Transverse colon (tissue), 4 donors: ENCODE measurements around the gene NTRK3. TPM values are rescaled to one million over a fixed set of nuclear protein-coding genes. Genes with fewer than 3 reads are reported as not detected.

ENCODE experiments used
- DNase-seq: peaks from one replicate; pipeline ENCODE4 v3.0.0-alpha.2; 2019
- H3K27ac ChIP-seq, 4 donors: fragments of 200-600 bp; sonication (generic); 2 replicates each; pipeline ENCODE4 v1.5.1; 2016 to 2018; ENCODE audit warnings: inconsistent platforms in 4 of 4
- H3K27me3 ChIP-seq: fragments of 200-600 bp; sonication (generic); 2 replicates; pipeline ENCODE4 v1.5.1; 2017; ENCODE audit warnings: inconsistent platforms
- H3K36me3 ChIP-seq, 4 donors: fragments of 200-600 bp; sonication (generic); 2 replicates each; pipeline ENCODE4 v1.5.1; 2017 to 2019; ENCODE audit warnings: inconsistent platforms in 4 of 4
- H3K4me1 ChIP-seq, 4 donors: fragments of 200-600 bp; sonication (generic); 2 replicates each; pipeline ENCODE4 v1.5.1; 2017 to 2020; ENCODE audit warnings: inconsistent platforms in 4 of 4
- H3K4me3 ChIP-seq, 4 donors: fragments of 200-600 bp; sonication (generic); 1 replicate in 1 of 4; 2 replicates in 3 of 4; pipeline versions ENCODE4 v1.5.1 to v1.6.1; 2017 to 2019; ENCODE audit warnings: inconsistent platforms in 4 of 4
- H3K9me3 ChIP-seq, 2 donors: fragments of 200-600 bp; sonication (generic); 2 replicates each; pipeline ENCODE4 v1.5.1; 2017 to 2019; ENCODE audit warnings: inconsistent platforms in 2 of 2
- CTCF ChIP-seq, 5 experiments: fragments of 200-600 bp in 3 of 5; fragments of 450-650 bp in 2 of 5; sonication (generic) in 3 of 5; IDR thresholded peaks; 1 replicate in 2 of 5; 2 replicates in 3 of 5; pipeline ENCODE4 v1.5.1; 2016 to 2017; ENCODE audit warnings: antibody characterized with exemption in 5 of 5, inconsistent platforms in 3 of 5, mild to moderate bottlenecking in 2 of 5, moderate library complexity in 1 of 5
- EP300 ChIP-seq: sonication (generic); formaldehyde crosslinking; IDR thresholded peaks from one replicate; pipeline ENCODE4 v1.6.1; 2017; ENCODE audit warnings: antibody characterized with exemption, low read depth
- POLR2A ChIP-seq: fragments of 450-650 bp; IDR thresholded peaks from one replicate; pipeline ENCODE4 v1.6.1; 2016; ENCODE audit warnings: antibody characterized with exemption, mild to moderate bottlenecking, moderate library complexity
- POLR2AphosphoS5 ChIP-seq, 3 donors: sonication (generic); formaldehyde crosslinking; IDR thresholded peaks; one replicate each; pipeline ENCODE4 v1.6.1; 2016; ENCODE audit warnings: antibody characterized with exemption in 3 of 3
- WGBS, 2 donors: methylation state at CpG; one replicate each; pipeline ENCODE4 v1.1.5; 2018; ENCODE audit warnings: low coverage in 1 of 2; 5-methylcytosine and 5-hydroxymethylcytosine counted together
- in situ Hi-C, 4 donors: fragments of 200-750 bp; cut with MboI; loops; one replicate each; pipeline versions ENCODE4 v1.15.0 to v1.15.1; 2017; ENCODE audit warnings: low sequenced_read_pairs in 3 of 4, low pct_ligation_motif_present in 1 of 4, low pct_unique_long_range_greater_than_20kb in 1 of 4
- intact Hi-C: fragments of 100-400 bp; cut with DNase I; formaldehyde crosslinking; loops from one replicate; pipeline ENCODE4 v1.15.1; 2023; ENCODE audit warnings: low total_unique reads
- total RNA-seq, 4 donors: library from RNA; depleted of rRNA; stranded (reverse); fragments of >200 nt; gene quantifications; one replicate each; pipeline ENCODE4 v1.1.0, GENCODE V29; 2016

Gene NTRK3
- total RNA-seq, 4 donors from 2014 or later, result 1.1 to 2.8 (median 2.4) TPM

GRCh38 chr15:87917480-87917879, 339.1 kb downstream of the NTRK3 start:
- no peaks in the 10 kb centered on the region for H3K9me3 ChIP-seq
- no peak for DNase-seq
- in situ Hi-C loops, result no loop called here
- TF ChIP-seq POLR2AphosphoS5 (IDR thresholded peaks at IDR 0.05) (no peak), CTCF (IDR thresholded peaks at IDR 0.05) (no peak), POLR2A (no peak), EP300 (no peak)
- no peaks in the 10 kb centered on the region for H3K4me1 ChIP-seq
- 26 to 63% methylated on average over 2 of the region's 2 CpGs for WGBS, 2 donors
- H3K27ac ChIP-seq, result no peak overlapping the region
- intact Hi-C loops, result no loop called here
- H3K27me3 ChIP-seq, result no peaks in the 10 kb centered on the region
- no peaks in the 10 kb centered on the region for H3K36me3 ChIP-seq
- H3K4me3 ChIP-seq, result no peak overlapping the region

GRCh38 chr15:87916208-87916607, 340.3 kb downstream of the NTRK3 start:
- H3K36me3 ChIP-seq, result no peaks in the 10 kb centered on the region
- H3K27me3 ChIP-seq, result no peaks in the 10 kb centered on the region
- TF ChIP-seq CTCF (IDR thresholded peaks at IDR 0.05) (no peak), POLR2AphosphoS5 (IDR thresholded peaks at IDR 0.05) (no peak), EP300 (no peak), POLR2A (no peak)
- H3K4me3 ChIP-seq, result no peak overlapping the region
- H3K27ac ChIP-seq, result no peak overlapping the region
- in situ Hi-C loops (no loop called here), intact Hi-C loops (no loop called here)
- WGBS, 2 donors, result 49 to 65% methylated on average over 5 of the region's 5 CpGs
- H3K9me3 ChIP-seq, result no peaks in the 10 kb centered on the region
- no peaks in the 10 kb centered on the region for H3K4me1 ChIP-seq
- no peak for DNase-seq

DNA sequence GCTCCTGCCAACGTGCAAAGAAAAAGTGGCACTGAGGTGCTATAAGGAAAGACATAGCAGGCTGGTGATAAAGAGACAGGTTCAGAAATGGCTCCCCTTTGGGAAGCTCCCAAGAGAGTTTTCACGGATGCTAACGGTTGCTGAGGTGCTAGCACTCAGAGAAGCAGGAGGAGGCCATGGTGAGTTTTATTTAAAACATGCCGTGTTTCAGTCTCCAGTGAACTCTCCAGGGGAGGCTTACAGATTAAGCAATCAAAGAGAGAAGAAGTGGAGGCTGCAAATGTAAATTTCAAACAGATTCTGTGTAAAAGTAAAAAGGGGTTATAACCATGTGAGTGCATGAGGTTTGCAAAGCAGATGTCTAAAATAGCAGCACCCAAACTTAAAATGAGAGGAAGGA, 346.2 kb downstream of the NTRK3 start:
- H3K4me1 ChIP-seq, result no peaks in the 10 kb centered on the region
- no peak overlapping the region for H3K27ac ChIP-seq
- no peaks in the 10 kb centered on the region for H3K27me3 ChIP-seq
- H3K9me3 ChIP-seq, result no peaks in the 10 kb centered on the region
- intact Hi-C loops (no loop called here), in situ Hi-C loops (no loop called here)
- WGBS, 2 donors, result 49 to 67% methylated on average over 1 to 4 of the region's 4 CpGs
- no peak overlapping the region for H3K4me3 ChIP-seq
- no peak for DNase-seq
- no peaks in the 10 kb centered on the region for H3K36me3 ChIP-seq
- no peak for TF ChIP-seq POLR2A
- TF ChIP-seq CTCF (IDR thresholded peaks at IDR 0.05), result no peak
- TF ChIP-seq EP300, result no peak
- TF ChIP-seq POLR2AphosphoS5 (IDR thresholded peaks at IDR 0.05), result no peak

GRCh38 chr15:87907676-87908446, 348.7 kb downstream of the NTRK3 start:
- WGBS, 2 donors, result 67 to 80% methylated on average over 1 to 8 of the region's 8 CpGs
- no peaks in the 10 kb centered on the region for H3K4me1 ChIP-seq
- no peaks in the 10 kb centered on the region for H3K36me3 ChIP-seq
- intact Hi-C loops (no loop called here), in situ Hi-C loops (no loop called here)
- no peak overlapping the region for H3K4me3 ChIP-seq
- TF ChIP-seq EP300 (no peak), POLR2AphosphoS5 (IDR thresholded peaks at IDR 0.05) (no peak), POLR2A (no peak), CTCF (IDR thresholded peaks at IDR 0.05) (no peak)
- no peaks in the 10 kb centered on the region for H3K9me3 ChIP-seq
- no peak overlapping the region for H3K27ac ChIP-seq
- DNase-seq, result no peak
- H3K27me3 ChIP-seq, result no peaks in the 10 kb centered on the region
